Thyroid gland (tissue), 4 donors: Measurements from ENCODE around the gene MTG2.

ENCODE experiments used
- CTCF ChIP-seq, 6 experiments: fragments of 200-600 bp in 3 of 6; fragments of 450-650 bp in 3 of 6; sonication (generic) in 3 of 6; IDR thresholded peaks; one replicate each; pipeline ENCODE4 v1.5.1; 2016 to 2019; ENCODE audit warnings: antibody characterized with exemption in 6 of 6, mild to moderate bottlenecking in 2 of 6, inconsistent platforms in 1 of 6, moderate library complexity in 1 of 6
- POLR2A ChIP-seq, 2 donors: fragments of 450-650 bp; IDR thresholded peaks; one replicate each; pipeline ENCODE4 v1.6.1; 2017; ENCODE audit warnings: antibody characterized with exemption in 2 of 2, mild to moderate bottlenecking in 2 of 2, moderate library complexity in 1 of 2

DNA sequence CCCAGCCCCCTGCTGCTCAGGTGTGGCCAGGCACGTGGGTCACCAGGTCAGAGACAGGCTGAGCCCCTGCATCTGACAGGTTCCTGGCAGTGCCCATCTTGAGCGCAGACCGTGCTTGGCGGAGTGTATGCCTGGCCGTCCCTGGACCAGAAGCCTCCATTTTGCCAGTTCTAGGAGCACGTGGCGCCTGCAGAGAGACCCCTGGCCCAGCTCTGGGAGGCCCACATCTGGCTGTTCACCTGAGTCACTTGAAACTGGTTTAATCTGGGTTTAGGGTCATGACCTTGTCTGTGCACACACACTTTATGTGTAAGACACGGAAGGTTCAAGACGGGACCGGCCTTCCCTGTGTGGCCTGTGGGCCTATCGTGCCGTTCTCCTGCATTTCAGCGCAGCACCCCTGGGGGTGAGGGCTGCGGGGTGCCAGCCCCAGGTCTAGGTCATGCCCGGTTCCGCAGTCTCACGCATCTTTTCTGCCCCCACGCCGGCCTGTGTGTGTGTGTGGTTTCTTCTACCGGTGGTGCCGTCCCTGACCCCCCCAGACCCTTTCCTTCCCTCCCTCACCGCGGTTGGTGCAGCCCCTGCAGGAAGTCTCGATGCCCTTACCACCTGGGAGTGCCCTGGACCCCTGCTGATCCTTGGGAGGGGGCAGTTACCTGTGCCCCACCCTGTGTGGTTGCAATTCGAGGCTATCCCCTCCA is 25.3 kb upstream of the MTG2 start:
- TF ChIP-seq CTCF (IDR thresholded peaks at IDR 0.05) (no peak), POLR2A (IDR thresholded peaks at IDR 0.05) (no peak)
